Progenitor cell of endocrine pancreas (in vitro differentiated cells): ENCODE measurements around the gene DHCR24. TPM values are rescaled to one million over a fixed set of nuclear protein-coding genes. Genes with fewer than 3 reads are reported as not detected.

Experiments used
- DNase-seq: peaks from one replicate; pipeline ENCODE4 v3.0.0; 2021; ENCODE audit warnings: low spot score; ENCODE audit not compliant: unreplicated experiment
- H3K27ac Mint-ChIP-seq: 2 replicates; pipeline ENCODE4 v1.8.0; 2021; ENCODE audit warnings: mild to moderate bottlenecking, moderate library complexity, mixed read lengths
- H3K27me3 Mint-ChIP-seq: 2 replicates; pipeline ENCODE4 v1.8.0; 2021; ENCODE audit warnings: mixed read lengths
- H3K36me3 Mint-ChIP-seq: 2 replicates; pipeline ENCODE4 v1.8.0; 2022; ENCODE audit warnings: mixed read lengths; ENCODE audit not compliant: insufficient read depth
- H3K4me1 Mint-ChIP-seq: 2 replicates; pipeline ENCODE4 v1.8.0; 2021; ENCODE audit warnings: low read depth, mixed read lengths
- H3K4me3 Mint-ChIP-seq: 2 replicates; pipeline ENCODE4 v1.8.0; 2021; ENCODE audit warnings: low read depth, mild to moderate bottlenecking, moderate library complexity, mixed read lengths
- H3K9me3 Mint-ChIP-seq: 2 replicates; pipeline ENCODE4 v1.8.0; 2021; ENCODE audit warnings: low read depth, mixed read lengths
- CTCF ChIP-seq: fragments of 200-600 bp; sonication (generic); IDR thresholded peaks from one replicate; pipeline ENCODE4 v1.5.0; 2021; ENCODE audit warnings: antibody characterized with exemption, mild to moderate bottlenecking; ENCODE audit not compliant: unreplicated experiment
- total RNA-seq: library from RNA; stranded (reverse); gene quantifications from 2 replicates; pipeline ENCODE4 v1.2.1, GENCODE V29; 2021

The DHCR24 gene
- total RNA-seq, 1 donor from 2014 or later, result 229 TPM

- Mint-ChIP-seq H3K4me1 (no peaks in the 10 kb centered on the region), H3K27ac (no peak overlapping the region), H3K4me3 (no peak overlapping the region), H3K9me3 (peaks cover 3% of the 10 kb centered on the region), H3K36me3 (peaks cover 3% of the 10 kb centered on the region), H3K27me3 (peaks cover 9% of the 10 kb centered on the region)
- DNase-seq, result no peak
- no peak for TF ChIP-seq CTCF
Measured at GRCh38 chr1:54839824-54840223, 47.2 kb downstream of the DHCR24 start.

- Mint-ChIP-seq H3K4me3 (no peak overlapping the region), H3K27me3 (peaks cover 9% of the 10 kb centered on the region), H3K36me3 (peaks cover 3% of the 10 kb centered on the region), H3K4me1 (no peaks in the 10 kb centered on the region), H3K27ac (no peak overlapping the region), H3K9me3 (peaks cover 3% of the 10 kb centered on the region)
- no peak for TF ChIP-seq CTCF
- DNase-seq, result no peak
Measured at GRCh38 chr1:54838565-54839180, 48.3 kb downstream of the DHCR24 start.

- Mint-ChIP-seq H3K4me3 (no peak overlapping the region), H3K27ac (no peak overlapping the region), H3K9me3 (no peaks in the 10 kb centered on the region), H3K27me3 (peaks cover 9% of the 10 kb centered on the region), H3K4me1 (no peaks in the 10 kb centered on the region), H3K36me3 (no peaks in the 10 kb centered on the region)
- DNase-seq, result no peak
- no peak for TF ChIP-seq CTCF
Measured at GRCh38 chr1:54837002-54837853, 49.8 kb downstream of the DHCR24 start.

- Mint-ChIP-seq H3K4me3 (no peak overlapping the region), H3K9me3 (no peaks in the 10 kb centered on the region), H3K4me1 (no peaks in the 10 kb centered on the region), H3K36me3 (no peaks in the 10 kb centered on the region), H3K27ac (no peak overlapping the region), H3K27me3 (peaks cover 9% of the 10 kb centered on the region)
- DNase-seq, result no peak
- no peak for TF ChIP-seq CTCF
Measured at GRCh38 chr1:54836594-54836993, 50.4 kb downstream of the DHCR24 start.

GRCh38 chr1:54835970-54836369, 51.0 kb downstream of the DHCR24 start:
- H3K9me3 Mint-ChIP-seq, result no peaks in the 10 kb centered on the region
- H3K36me3 Mint-ChIP-seq, result no peaks in the 10 kb centered on the region
- no peak for DNase-seq
- H3K27ac Mint-ChIP-seq, result no peak overlapping the region
- peaks cover 11% of the 10 kb centered on the region for H3K27me3 Mint-ChIP-seq
- no peaks in the 10 kb centered on the region for H3K4me1 Mint-ChIP-seq
- H3K4me3 Mint-ChIP-seq, result no peak overlapping the region
- no peak for TF ChIP-seq CTCF
